Measurements from ENCODE around the gene SLX4IP.

GRCh38 chr20:10561302-10561701 lies 126.2 kb downstream of the SLX4IP start:
- TF ChIP-seq POLR2A (IDR thresholded peaks at IDR 0.05), result no peak
- TF ChIP-seq, protein P1, sequence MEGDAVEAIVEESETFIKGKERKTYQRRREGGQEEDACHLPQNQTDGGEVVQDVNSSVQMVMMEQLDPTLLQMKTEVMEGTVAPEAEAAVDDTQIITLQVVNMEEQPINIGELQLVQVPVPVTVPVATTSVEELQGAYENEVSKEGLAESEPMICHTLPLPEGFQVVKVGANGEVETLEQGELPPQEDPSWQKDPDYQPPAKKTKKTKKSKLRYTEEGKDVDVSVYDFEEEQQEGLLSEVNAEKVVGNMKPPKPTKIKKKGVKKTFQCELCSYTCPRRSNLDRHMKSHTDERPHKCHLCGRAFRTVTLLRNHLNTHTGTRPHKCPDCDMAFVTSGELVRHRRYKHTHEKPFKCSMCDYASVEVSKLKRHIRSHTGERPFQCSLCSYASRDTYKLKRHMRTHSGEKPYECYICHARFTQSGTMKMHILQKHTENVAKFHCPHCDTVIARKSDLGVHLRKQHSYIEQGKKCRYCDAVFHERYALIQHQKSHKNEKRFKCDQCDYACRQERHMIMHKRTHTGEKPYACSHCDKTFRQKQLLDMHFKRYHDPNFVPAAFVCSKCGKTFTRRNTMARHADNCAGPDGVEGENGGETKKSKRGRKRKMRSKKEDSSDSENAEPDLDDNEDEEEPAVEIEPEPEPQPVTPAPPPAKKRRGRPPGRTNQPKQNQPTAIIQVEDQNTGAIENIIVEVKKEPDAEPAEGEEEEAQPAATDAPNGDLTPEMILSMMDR (IDR thresholded peaks at IDR 0.05), result no peak
- no peak for TF ChIP-seq POLR2AphosphoS5 (IDR thresholded peaks at IDR 0.05)
